IPS-11a (cell line): ENCODE data around the gene PLOD3.

Source experiments
- H3K4me3 ChIP-seq: one replicate; pipeline ENCODE4 v1.5.1; 2013; ENCODE audit warnings: low read depth, low read length, control low read depth

The PLOD3 gene

GRCh38 chr7:101186194-101186593 lies 31.2 kb downstream of the PLOD3 start:
- no peak overlapping the region for H3K4me3 ChIP-seq

GRCh38 chr7:101185258-101185839 lies 32.0 kb downstream of the PLOD3 start:
- no peak overlapping the region for H3K4me3 ChIP-seq

GRCh38 chr7:101180130-101180755 lies 37.1 kb downstream of the PLOD3 start, which contains the start of gene NAT16:
TSS of gene NAT16 (minus strand) at chr7:101180293. CDS start at chr7:101174807, 5,486 bp downstream.
- peak within 1 kb of the TSS; percentile 33 for H3K4me3 ChIP-seq

- H3K4me3 ChIP-seq, result peak overlapping the region; percentile 33
Measured at GRCh38 chr7:101179713-101180112, 37.7 kb downstream of the PLOD3 start.

- peak overlapping the region; percentile 21 for H3K4me3 ChIP-seq
Measured at GRCh38 chr7:101179117-101179516, 38.3 kb downstream of the PLOD3 start.

- H3K4me3 ChIP-seq, result no peak overlapping the region
Measured at GRCh38 chr7:101177644-101178043, 39.7 kb downstream of the PLOD3 start.

GRCh38 chr7:101175664-101176063 lies 41.7 kb downstream of the PLOD3 start:
- H3K4me3 ChIP-seq, result no peak overlapping the region

GRCh38 chr7:101174322-101174854 lies 43.0 kb downstream of the PLOD3 start:
- no peak overlapping the region for H3K4me3 ChIP-seq

- H3K4me3 ChIP-seq, result no peak overlapping the region
Measured at GRCh38 chr7:101173752-101174244, 43.6 kb downstream of the PLOD3 start.

- H3K4me3 ChIP-seq, result no peak overlapping the region
Measured at GRCh38 chr7:101172854-101173751, 44.3 kb downstream of the PLOD3 start.

- H3K4me3 ChIP-seq, result peak overlapping the region; percentile 17
Measured at GRCh38 chr7:101172005-101172853, 45.2 kb downstream of the PLOD3 start.

- no peak overlapping the region for H3K4me3 ChIP-seq
Measured at GRCh38 chr7:101171442-101171837, 45.9 kb downstream of the PLOD3 start.

GRCh38 chr7:101170617-101171441 lies 46.6 kb downstream of the PLOD3 start:
- no peak overlapping the region for H3K4me3 ChIP-seq

GRCh38 chr7:101169838-101170551 lies 47.4 kb downstream of the PLOD3 start:
- peak overlapping the region; percentile 8 for H3K4me3 ChIP-seq

GRCh38 chr7:101169110-101169837 lies 48.1 kb downstream of the PLOD3 start:
- peak overlapping the region; percentile 24 for H3K4me3 ChIP-seq

GRCh38 chr7:101168412-101169049 lies 48.9 kb downstream of the PLOD3 start:
- no peak overlapping the region for H3K4me3 ChIP-seq

- no peak overlapping the region for H3K4me3 ChIP-seq
Measured at GRCh38 chr7:101167645-101168411, 49.6 kb downstream of the PLOD3 start.
